Retinal pigment epithelial cell (primary cell): ENCODE measurements around the gene PIRT.

ENCODE experiments used
- DNase-seq: peaks from one replicate; pipeline ENCODE4 v3.0.0-alpha.2; 2010; ENCODE audit warnings: low read depth
- H3K4me3 ChIP-seq: 2 replicates; pipeline ENCODE4 v1.5.1; 2011; ENCODE audit warnings: mild to moderate bottlenecking, low read length, control low read depth, moderate library complexity
- CTCF ChIP-seq: conservative IDR thresholded peaks from 2 replicates; pipeline ENCODE4 v1.5.1; 2011; ENCODE audit warnings: low read depth, low read length, control low read depth, inconsistent platforms

PIRT gene

GRCh38 chr17:10838682-10839081 is 795 bp upstream of the PIRT start:
- TF ChIP-seq CTCF, result no peak
- H3K4me3 ChIP-seq, result no peak overlapping the region
- DNase-seq, result no peak

- no peak for TF ChIP-seq CTCF
- no peak overlapping the region for H3K4me3 ChIP-seq
- DNase-seq, result no peak
Observed at GRCh38 chr17:10836966-10837590, 809 bp downstream of the PIRT start.

- no peak for DNase-seq
- no peak for TF ChIP-seq CTCF
- no peak overlapping the region for H3K4me3 ChIP-seq
Observed at GRCh38 chr17:10836145-10836544, 1.7 kb downstream of the PIRT start.

GRCh38 chr17:10831696-10832095 is 6.2 kb downstream of the PIRT start:
- no peak for TF ChIP-seq CTCF
- no peak for DNase-seq
- no peak overlapping the region for H3K4me3 ChIP-seq

- no peak overlapping the region for H3K4me3 ChIP-seq
- no peak for DNase-seq
- TF ChIP-seq CTCF, result no peak
Observed at GRCh38 chr17:10827898-10828552, 9.9 kb downstream of the PIRT start.

- H3K4me3 ChIP-seq, result no peak overlapping the region
- no peak for TF ChIP-seq CTCF
- DNase-seq, result no peak
Observed at GRCh38 chr17:10824874-10825273, 13.0 kb downstream of the PIRT start.

GRCh38 chr17:10821770-10822169 is 16.1 kb downstream of the PIRT start:
- no peak for DNase-seq
- H3K4me3 ChIP-seq, result no peak overlapping the region
- no peak for TF ChIP-seq CTCF
